ENCODE data around the gene MAP4K3. TPM values are rescaled to one million over a fixed set of nuclear protein-coding genes. Genes with fewer than 3 reads are reported as not detected.
"Not testable (repeated sequence)": the region's sequence is repeated elsewhere in the genome, so short reads cannot be mapped to it uniquely, and the experiment has no call there.

MAP4K3 gene
- total RNA-seq, 2 donors from 2014 or later = 22.2 to 30.9 TPM

GRCh38 chr2:39395313-39395712, 41.8 kb downstream of the MAP4K3 start:
- no peaks in the 10 kb centered on the region for H3K4me1 ChIP-seq
- no peaks in the 10 kb centered on the region for H3K9me3 ChIP-seq
- DNase-seq = no peak
- no peak overlapping the region for H3K9ac ChIP-seq (ENCODE audit: low read depth in 2 of 2, low read length in 2 of 2)
- no peaks in the 10 kb centered on the region for H3K27me3 ChIP-seq
- no peaks in the 10 kb centered on the region for H3K36me3 ChIP-seq
- no peak overlapping the region for H3K27ac ChIP-seq
- H3K4me3 ChIP-seq = no peak overlapping the region
- intact Hi-C loops (cut with DNase I) = no loop called here
- no peak for TF ChIP-seq CTCF (IDR thresholded peaks at IDR 0.05)

GRCh38 chr2:39394516-39394961, 42.5 kb downstream of the MAP4K3 start:
- no peak overlapping the region for H3K27ac ChIP-seq
- H3K9me3 ChIP-seq = no peaks in the 10 kb centered on the region
- no peaks in the 10 kb centered on the region for H3K36me3 ChIP-seq
- DNase-seq = no peak
- TF ChIP-seq CTCF (IDR thresholded peaks at IDR 0.05) = no peak
- intact Hi-C loops (cut with DNase I) = no loop called here
- H3K9ac ChIP-seq (ENCODE audit: low read depth in 2 of 2, low read length in 2 of 2) = no peak overlapping the region
- no peaks in the 10 kb centered on the region for H3K4me1 ChIP-seq
- no peak overlapping the region for H3K4me3 ChIP-seq
- no peaks in the 10 kb centered on the region for H3K27me3 ChIP-seq

- no peak for TF ChIP-seq CTCF (IDR thresholded peaks at IDR 0.05)
- H3K27ac ChIP-seq = no peak overlapping the region
- no peak for DNase-seq
Observed at GRCh38 chr2:39392672-39393071, 44.4 kb downstream of the MAP4K3 start.

GRCh38 chr2:39390216-39390615, 46.9 kb downstream of the MAP4K3 start:
- no peaks in the 10 kb centered on the region for H3K4me1 ChIP-seq
- H3K9ac ChIP-seq (ENCODE audit: low read depth in 2 of 2, low read length in 2 of 2) = no peak overlapping the region
- H3K27me3 ChIP-seq = no peaks in the 10 kb centered on the region
- no peak for TF ChIP-seq CTCF (IDR thresholded peaks at IDR 0.05)
- H3K27ac ChIP-seq = no peak overlapping the region
- DNase-seq = no peak
- no peaks in the 10 kb centered on the region for H3K9me3 ChIP-seq
- no peaks in the 10 kb centered on the region for H3K36me3 ChIP-seq
- H3K4me3 ChIP-seq = no peak overlapping the region
- intact Hi-C loops (cut with DNase I) = no loop called here

More at GRCh38 chr2:39392672-39393071, 44.4 kb downstream of the MAP4K3 start:
- Histone ChIP-seq H3K9me3 (no peaks in the 10 kb centered on the region), H3K36me3 (no peaks in the 10 kb centered on the region), H3K27me3 (no peaks in the 10 kb centered on the region), H3K4me1 (no peaks in the 10 kb centered on the region), H3K9ac (ENCODE audit: low read depth in 2 of 2, low read length in 2 of 2) (no peak overlapping the region), H3K4me3 (no peak overlapping the region)
- intact Hi-C loops (cut with DNase I) = no loop called here

- H3K4me1 ChIP-seq = no peaks in the 10 kb centered on the region
- no peaks in the 10 kb centered on the region for H3K36me3 ChIP-seq
- no peak overlapping the region for H3K4me3 ChIP-seq
- H3K9me3 ChIP-seq = no peaks in the 10 kb centered on the region
- no peak overlapping the region for H3K9ac ChIP-seq (ENCODE audit: low read depth in 2 of 2, low read length in 2 of 2)
- H3K27ac ChIP-seq = no peak overlapping the region
- intact Hi-C loops (cut with DNase I) = no loop called here
- TF ChIP-seq CTCF (IDR thresholded peaks at IDR 0.05) = no peak
- DNase-seq = no peak
- H3K27me3 ChIP-seq = no peaks in the 10 kb centered on the region
Observed at GRCh38 chr2:39386064-39386463, 51.0 kb downstream of the MAP4K3 start.

GRCh38 chr2:39385172-39385571, 51.9 kb downstream of the MAP4K3 start:
- Histone ChIP-seq H3K36me3 (no peaks in the 10 kb centered on the region), H3K27me3 (no peaks in the 10 kb centered on the region), H3K27ac (no peak overlapping the region), H3K9ac (ENCODE audit: low read depth in 2 of 2, low read length in 2 of 2) (no peak overlapping the region), H3K4me1 (no peaks in the 10 kb centered on the region), H3K4me3 (no peak overlapping the region), H3K9me3 (no peaks in the 10 kb centered on the region)
- DNase-seq = no peak
- intact Hi-C loops (cut with DNase I) = no loop called here
- no peak for TF ChIP-seq CTCF (IDR thresholded peaks at IDR 0.05)

- H3K27me3 ChIP-seq; H3K36me3 ChIP-seq; H3K9me3 ChIP-seq; H3K4me1 ChIP-seq; H3K27ac ChIP-seq; H3K9ac ChIP-seq (ENCODE audit: low read depth in 2 of 2, low read length in 2 of 2); intact Hi-C loops (cut with DNase I); DNase-seq; H3K4me3 ChIP-seq: not testable (repeated sequence)
Observed at GRCh38 chr2:39384071-39384470, 53.0 kb downstream of the MAP4K3 start.

Data from colonic mucosa (tissue), 4 donors.